K562 (cell line): ENCODE data around the gene ALKBH3. TPM values are rescaled to one million over a fixed set of nuclear protein-coding genes. Genes with fewer than 3 reads are reported as not detected.

Experiments
- BCOR ChIP-seq: fragments of 450-650 bp; IDR thresholded peaks from 2 replicates; pipeline ENCODE4 v1.6.1; 2016
- FOXO4 ChIP-seq: fragments of 450-650 bp; formaldehyde crosslinking; IDR thresholded peaks from 2 replicates; pipeline ENCODE4 v1.4.0; 2020; ENCODE audit warnings: mild to moderate bottlenecking, moderate library complexity
- HES1 ChIP-seq: fragments of 450-650 bp; IDR thresholded peaks from 2 replicates; pipeline ENCODE4 v1.6.1; 2016; ENCODE audit warnings: low read depth, mild to moderate bottlenecking, moderate library complexity
- HLTF ChIP-seq: fragments of 450-650 bp; IDR thresholded peaks from 2 replicates; pipeline ENCODE4 v1.6.1; 2016
- ILK ChIP-seq: fragments of 450-650 bp; IDR thresholded peaks from 2 replicates; pipeline ENCODE4 v1.6.1; 2016; ENCODE audit warnings: missing genetic modification characterization, low read depth, mild to moderate bottlenecking, missing compliant biosample characterization, moderate library complexity, borderline replicate concordance
- MCM2 ChIP-seq: fragments of 450-650 bp; IDR thresholded peaks from 2 replicates; pipeline ENCODE4 v1.6.1; 2017; ENCODE audit warnings: low read depth, mild to moderate bottlenecking
- SIRT6 ChIP-seq: IDR thresholded peaks from one replicate; pipeline ENCODE4 v1.6.1; 2012; ENCODE audit warnings: low read depth, mild to moderate bottlenecking, control low read depth, inconsistent platforms, low read length, moderate library complexity
- SMAD1 ChIP-seq: fragments of 150-350 bp; IDR thresholded peaks from 2 replicates; pipeline ENCODE4 v1.6.1; 2014; ENCODE audit warnings: low read length, low read depth; ENCODE audit not compliant: partially characterized antibody
- SNIP1 ChIP-seq: fragments of 450-650 bp; IDR thresholded peaks from 2 replicates; pipeline ENCODE4 v1.7.1; 2017; ENCODE audit warnings: low read depth, mild to moderate bottlenecking
- SREBF2 ChIP-seq: sonication (generic); formaldehyde crosslinking; IDR thresholded peaks from 2 replicates; pipeline ENCODE4 v1.4.0; 2020; ENCODE audit warnings: mild to moderate bottlenecking, missing genetic modification reagents
- ZBTB1 ChIP-seq: sonication (generic); formaldehyde crosslinking; IDR thresholded peaks from 2 replicates; pipeline ENCODE4 v1.8.1; 2023; ENCODE audit warnings: missing genetic modification reagents, low read depth, mild to moderate bottlenecking, borderline replicate concordance
- ZNF197 ChIP-seq: fragments of 200-800 bp; sonication (Bioruptor generic); IDR thresholded peaks from 2 replicates; pipeline ENCODE4 v1.6.1; 2016; ENCODE audit warnings: low read depth, missing genetic modification characterization, missing compliant biosample characterization
- ZNF639 ChIP-seq, 2 experiments: fragments of 200-800 bp in 1 of 2; sonication (Bioruptor generic) in 1 of 2; sonication (generic) in 1 of 2; formaldehyde crosslinking in 1 of 2; IDR thresholded peaks in 1 of 2; conservative IDR thresholded peaks in 1 of 2; 2 replicates each; pipeline versions ENCODE4 v1.5.0 to v1.6.1; 2016 to 2020; ENCODE audit warnings: missing compliant biosample characterization in 1 of 2, missing genetic modification characterization in 1 of 2, missing genetic modification reagents in 1 of 2
- ZNF780A ChIP-seq: fragments of 250-450 bp; sonication (Bioruptor Pico); IDR thresholded peaks from 2 replicates; pipeline ENCODE4 v1.5.0; 2021; ENCODE audit warnings: mild to moderate bottlenecking
- polyA plus RNA-seq, 8 experiments: library from polyadenylated mRNA; depleted of rRNA in 4 of 8; stranded (reverse) in 5 of 8; unstranded in 3 of 8; fragments of >200 nt; fragmentation: Nextera tagmentation in 2 of 8; fragmentation: Illumina TruSeq in 1 of 8; extraction: Ambion mirVana in 2 of 8; extraction: Trizol in 1 of 8; gene quantifications; 2 replicates each; pipeline versions ENCODE4 v1.2.1 to v1.2.3, GENCODE V29; 2011 to 2014; ENCODE audit warnings: inconsistent platforms in 1 of 8, missing spikeins in 1 of 8
- total RNA-seq, 7 experiments: library from RNA; depleted of rRNA in 6 of 7; stranded (reverse); fragments of >200 nt in 6 of 7; fragmentation: Illumina TruSeq in 2 of 7; extraction: Trizol in 2 of 7; gene quantifications; 2 replicates each; pipeline versions ENCODE4 v1.2.1 to v1.2.3, GENCODE V29; 2011 to 2021; ENCODE audit warnings: low replicate concordance in 1 of 7
- TF ChIP-seq, protein P1 (sequence below): IDR thresholded peaks from 2 replicates; pipeline ENCODE4 v1.6.1; 2014; ENCODE audit warnings: antibody characterized with exemption
- TF ChIP-seq, protein P2 (sequence below): sonication (generic); formaldehyde crosslinking; IDR thresholded peaks from 2 replicates; pipeline ENCODE4 v1.8.1; 2023; ENCODE audit warnings: mild to moderate bottlenecking, missing genetic modification reagents

Gene ALKBH3
- total and polyA plus RNA-seq, 9 of the 15 experiments (the other 6 are each of a cell fraction or from before 2014, with no cell fraction given), result 16.0 to 49.9 (median 36.5) TPM

DNA sequence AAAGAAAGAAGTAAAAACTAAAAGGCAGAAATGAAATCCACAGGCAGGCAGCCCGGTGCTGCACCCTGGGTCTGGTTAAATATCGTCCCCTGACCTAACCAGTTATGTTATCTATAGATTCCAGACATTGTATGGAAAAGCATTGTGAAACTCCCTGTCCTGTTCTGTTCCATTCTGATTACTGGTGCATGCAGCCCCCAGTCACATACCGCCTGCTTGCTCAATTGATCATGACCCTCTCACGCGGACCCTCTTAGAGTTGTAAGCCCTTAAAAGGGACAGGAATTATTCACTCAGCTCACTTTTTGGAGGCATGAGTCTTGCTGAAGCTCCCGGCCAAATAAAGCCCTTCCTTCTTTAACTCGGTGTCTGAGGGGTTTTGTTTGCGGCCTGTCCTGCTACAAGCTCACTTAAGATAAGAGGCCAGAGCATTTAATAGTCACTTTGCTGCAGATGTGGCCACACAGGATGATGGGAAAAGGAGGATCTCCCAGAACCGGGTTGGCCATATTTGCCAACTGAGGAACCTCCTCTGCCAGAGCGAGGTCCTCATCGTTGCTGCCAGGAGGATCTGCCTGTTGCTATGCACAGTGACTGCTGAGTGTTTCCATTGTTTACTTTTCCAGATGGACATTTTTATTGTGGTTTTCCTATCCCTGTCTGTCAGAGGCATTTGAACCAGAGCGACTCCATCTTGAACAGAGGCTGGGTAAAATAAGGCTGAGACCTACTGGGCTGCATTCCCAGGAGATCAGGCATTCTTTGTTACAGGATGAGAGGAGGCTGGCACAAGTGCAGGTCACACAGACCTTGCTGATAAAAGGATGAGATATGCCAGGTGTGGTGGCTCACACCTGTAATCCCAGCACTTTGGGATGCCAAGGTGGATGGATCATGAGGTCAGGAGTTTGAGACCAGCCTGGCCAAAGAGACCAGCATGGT lies 72.0 kb downstream of the ALKBH3 start (continued):
- TF ChIP-seq, protein P1, sequence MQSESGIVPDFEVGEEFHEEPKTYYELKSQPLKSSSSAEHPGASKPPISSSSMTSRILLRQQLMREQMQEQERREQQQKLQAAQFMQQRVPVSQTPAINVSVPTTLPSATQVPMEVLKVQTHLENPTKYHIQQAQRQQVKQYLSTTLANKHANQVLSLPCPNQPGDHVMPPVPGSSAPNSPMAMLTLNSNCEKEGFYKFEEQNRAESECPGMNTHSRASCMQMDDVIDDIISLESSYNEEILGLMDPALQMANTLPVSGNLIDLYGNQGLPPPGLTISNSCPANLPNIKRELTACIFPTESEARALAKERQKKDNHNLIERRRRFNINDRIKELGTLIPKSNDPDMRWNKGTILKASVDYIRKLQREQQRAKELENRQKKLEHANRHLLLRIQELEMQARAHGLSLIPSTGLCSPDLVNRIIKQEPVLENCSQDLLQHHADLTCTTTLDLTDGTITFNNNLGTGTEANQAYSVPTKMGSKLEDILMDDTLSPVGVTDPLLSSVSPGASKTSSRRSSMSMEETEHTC, result peak; percentile 39; the same call in 1 of the 2 replicates
- TF ChIP-seq, protein P2, sequence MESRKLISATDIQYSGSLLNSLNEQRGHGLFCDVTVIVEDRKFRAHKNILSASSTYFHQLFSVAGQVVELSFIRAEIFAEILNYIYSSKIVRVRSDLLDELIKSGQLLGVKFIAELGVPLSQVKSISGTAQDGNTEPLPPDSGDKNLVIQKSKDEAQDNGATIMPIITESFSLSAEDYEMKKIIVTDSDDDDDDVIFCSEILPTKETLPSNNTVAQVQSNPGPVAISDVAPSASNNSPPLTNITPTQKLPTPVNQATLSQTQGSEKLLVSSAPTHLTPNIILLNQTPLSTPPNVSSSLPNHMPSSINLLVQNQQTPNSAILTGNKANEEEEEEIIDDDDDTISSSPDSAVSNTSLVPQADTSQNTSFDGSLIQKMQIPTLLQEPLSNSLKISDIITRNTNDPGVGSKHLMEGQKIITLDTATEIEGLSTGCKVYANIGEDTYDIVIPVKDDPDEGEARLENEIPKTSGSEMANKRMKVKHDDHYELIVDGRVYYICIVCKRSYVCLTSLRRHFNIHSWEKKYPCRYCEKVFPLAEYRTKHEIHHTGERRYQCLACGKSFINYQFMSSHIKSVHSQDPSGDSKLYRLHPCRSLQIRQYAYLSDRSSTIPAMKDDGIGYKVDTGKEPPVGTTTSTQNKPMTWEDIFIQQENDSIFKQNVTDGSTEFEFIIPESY (CRISPR knock-in tag), result no peak
- TF ChIP-seq SIRT6 (no peak), ZBTB1 (CRISPR knock-in tag) (no peak), ZNF780A (peak; percentile 83; the same call in 1 of the 2 replicates), SMAD1 (no peak), MCM2 (no peak), BCOR (peak; percentile 51; the same call in 1 of the 2 replicates), HLTF (no peak), ZNF197 (peak; percentile 90), SREBF2 (no peak), ILK (tag) (peak; percentile 93), SNIP1 (peak; percentile 79), ZNF639 (CRISPR knock-in tag; conservative IDR thresholded peaks at IDR 0.05 in 1 of 2, IDR thresholded peaks at IDR 0.05 in 1 of 2) (peak in 1 of 2 experiments; percentile 93; a peak in 2 of 4 replicates), FOXO4 (peak; percentile 96), HES1 (peak; percentile 62; the same call in 1 of the 2 replicates)
